BJ (cell line): ENCODE measurements around the gene CHID1. TPM values are rescaled to one million over a fixed set of nuclear protein-coding genes. Genes with fewer than 3 reads are reported as not detected.

Experiments
- CTCF ChIA-PET: fragments of 350-600 bp; formaldehyde crosslinking; extraction: SDS; loops from one replicate; lab custom pipeline; 2021; ENCODE audit warnings: antibody characterized with exemption, inconsistent platforms; lab: Yijun Ruan, JAX
- POLR2A ChIA-PET: fragments of 300-600 bp; sonication (Branson Sonifier 250); formaldehyde crosslinking; extraction: SDS; loops from one replicate; lab custom pipeline; 2021; ENCODE audit warnings: antibody characterized with exemption; lab: Charles Lee
- DNase-seq: peaks from one replicate; pipeline ENCODE4 v3.0.0-alpha.2; 2011; ENCODE audit warnings: low read depth
- H3K27me3 ChIP-seq: 2 replicates; pipeline ENCODE4 v1.6.0; 2011; ENCODE audit warnings: low read length; ENCODE audit not compliant: control insufficient read depth, insufficient read depth
- H3K36me3 ChIP-seq: 2 replicates; pipeline ENCODE4 v1.5.1; 2011; ENCODE audit warnings: low read length; ENCODE audit not compliant: control insufficient read depth, insufficient read depth
- H3K4me3 ChIP-seq: 2 replicates; pipeline ENCODE4 v1.5.1; 2011; ENCODE audit warnings: low read depth, mild to moderate bottlenecking, control low read depth, low read length
- polyA plus RNA-seq: library from polyadenylated mRNA; depleted of rRNA; stranded (reverse); fragments of >200 nt; gene quantifications from 2 replicates; pipeline ENCODE4 v1.2.3, GENCODE V29; 2011
- TF ChIP-seq, protein P1 (sequence below): IDR thresholded peaks from 2 replicates; pipeline ENCODE4 v1.5.1; 2011; ENCODE audit warnings: low read depth, mild to moderate bottlenecking, control low read depth, inconsistent platforms, low read length, moderate library complexity; ENCODE audit not compliant: insufficient read depth

CHID1 gene
- polyA plus RNA-seq, 1 experiment = 178 TPM

- TF ChIP-seq, protein P1, sequence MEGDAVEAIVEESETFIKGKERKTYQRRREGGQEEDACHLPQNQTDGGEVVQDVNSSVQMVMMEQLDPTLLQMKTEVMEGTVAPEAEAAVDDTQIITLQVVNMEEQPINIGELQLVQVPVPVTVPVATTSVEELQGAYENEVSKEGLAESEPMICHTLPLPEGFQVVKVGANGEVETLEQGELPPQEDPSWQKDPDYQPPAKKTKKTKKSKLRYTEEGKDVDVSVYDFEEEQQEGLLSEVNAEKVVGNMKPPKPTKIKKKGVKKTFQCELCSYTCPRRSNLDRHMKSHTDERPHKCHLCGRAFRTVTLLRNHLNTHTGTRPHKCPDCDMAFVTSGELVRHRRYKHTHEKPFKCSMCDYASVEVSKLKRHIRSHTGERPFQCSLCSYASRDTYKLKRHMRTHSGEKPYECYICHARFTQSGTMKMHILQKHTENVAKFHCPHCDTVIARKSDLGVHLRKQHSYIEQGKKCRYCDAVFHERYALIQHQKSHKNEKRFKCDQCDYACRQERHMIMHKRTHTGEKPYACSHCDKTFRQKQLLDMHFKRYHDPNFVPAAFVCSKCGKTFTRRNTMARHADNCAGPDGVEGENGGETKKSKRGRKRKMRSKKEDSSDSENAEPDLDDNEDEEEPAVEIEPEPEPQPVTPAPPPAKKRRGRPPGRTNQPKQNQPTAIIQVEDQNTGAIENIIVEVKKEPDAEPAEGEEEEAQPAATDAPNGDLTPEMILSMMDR = no peak
- no peaks in the 10 kb centered on the region for H3K27me3 ChIP-seq
- H3K36me3 ChIP-seq = peaks cover 3% of the 10 kb centered on the region; the same call in 1 of the 2 replicates
- CTCF ChIA-PET = interaction anchor here (0.9 kb wide), 1 partner anchor 29 kb away, joined by 3 read pairs; no protein-coding TSS in a partner anchor
- H3K4me3 ChIP-seq = no peak overlapping the region
- POLR2A ChIA-PET = no interaction called here
- no peak for DNase-seq
These were observed 33.0 kb downstream of the CHID1 start for GRCh38 chr11:877565-877964.

DNA sequence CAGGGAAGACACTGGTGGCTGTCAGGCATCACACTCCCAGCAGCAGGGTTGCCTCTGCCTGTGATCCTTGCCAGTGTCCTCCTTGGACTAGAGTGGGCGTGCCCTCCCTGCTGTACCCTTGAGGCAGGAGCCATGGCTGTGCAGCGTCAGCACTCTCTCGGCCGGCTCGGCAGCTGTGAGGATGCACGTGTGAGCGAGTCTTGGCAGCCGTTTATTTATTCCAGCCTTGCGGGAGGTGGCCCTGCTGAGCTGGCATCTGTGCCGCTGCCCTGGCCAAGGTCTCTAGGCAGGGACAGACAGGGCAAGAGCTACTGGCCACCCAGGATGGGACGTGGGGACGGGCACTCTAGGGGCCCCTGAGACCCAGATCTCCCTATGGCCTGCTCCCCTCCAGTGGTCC is 34.1 kb downstream of the CHID1 start:
- CTCF ChIA-PET = interaction anchor here (0.9 to 1.0 kb wide), 2 partner anchors 21 to 28 kb away, joined by 3 read pairs; no protein-coding TSS in a partner anchor
- Histone ChIP-seq H3K36me3 (peaks cover 3% of the 10 kb centered on the region; the same call in 1 of the 2 replicates), H3K27me3 (no peaks in the 10 kb centered on the region), H3K4me3 (no peak overlapping the region)
- TF ChIP-seq, protein P1 = no peak
- POLR2A ChIA-PET = no interaction called here
- no peak for DNase-seq

DNA sequence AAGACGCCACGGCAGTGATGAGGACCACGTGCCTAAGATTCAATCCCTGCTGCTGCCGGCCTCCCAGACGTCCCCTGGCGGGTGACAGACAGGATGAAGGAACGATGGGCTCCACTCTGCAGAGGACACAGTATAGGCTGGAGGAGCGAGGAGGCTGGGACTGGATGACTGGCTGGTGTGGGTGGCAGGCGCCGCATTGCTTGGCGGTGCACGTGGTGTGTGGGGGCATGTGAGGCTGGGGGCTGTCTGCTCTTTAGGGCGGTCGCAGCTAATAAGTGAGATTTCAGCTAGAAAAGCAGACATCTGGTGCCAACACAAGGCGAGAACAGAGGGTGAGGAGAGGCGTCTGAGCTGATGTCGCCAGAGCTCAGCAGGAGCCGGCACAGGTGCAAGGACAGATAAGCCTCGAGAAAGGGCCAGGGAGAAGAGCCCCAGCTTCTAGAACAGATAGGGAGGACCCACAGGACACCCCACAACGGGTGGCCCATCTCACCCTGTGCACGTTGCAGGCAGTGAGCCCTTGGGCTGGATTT is 34.8 kb downstream of the CHID1 start:
- Histone ChIP-seq H3K4me3 (no peak overlapping the region), H3K27me3 (no peaks in the 10 kb centered on the region), H3K36me3 (peaks cover 3% of the 10 kb centered on the region; the same call in 1 of the 2 replicates)
- TF ChIP-seq, protein P1 = no peak
- ChIA-PET POLR2A (no interaction called here), CTCF (no interaction called here)
- no peak for DNase-seq

DNA sequence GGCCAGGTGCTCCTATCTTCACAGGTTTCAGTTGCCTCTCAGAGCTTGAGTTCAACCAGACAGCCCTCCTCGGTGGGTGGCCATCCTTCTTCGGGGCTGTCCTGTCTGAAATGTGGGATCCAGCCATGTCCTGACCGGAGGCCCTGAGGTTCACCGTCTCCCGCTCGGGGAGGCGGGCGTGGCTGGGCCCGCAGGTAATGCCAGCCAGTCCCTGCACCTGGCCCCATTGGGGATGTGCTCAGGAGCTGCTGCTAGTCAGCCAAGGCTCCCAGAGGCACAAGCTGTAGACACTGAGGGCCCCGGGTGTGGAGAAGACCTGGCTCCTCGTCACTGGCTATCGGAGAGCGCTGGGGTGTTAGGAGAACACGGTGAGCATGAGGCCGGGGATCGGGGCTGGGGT is 35.4 kb downstream of the CHID1 start:
- no peaks in the 10 kb centered on the region for H3K27me3 ChIP-seq
- DNase-seq = no peak
- H3K4me3 ChIP-seq = no peak overlapping the region
- TF ChIP-seq, protein P1 = no peak
- peaks cover 2% of the 10 kb centered on the region; the same call in 1 of the 2 replicates for H3K36me3 ChIP-seq
- POLR2A ChIA-PET = no interaction called here
- CTCF ChIA-PET = no interaction called here

DNA sequence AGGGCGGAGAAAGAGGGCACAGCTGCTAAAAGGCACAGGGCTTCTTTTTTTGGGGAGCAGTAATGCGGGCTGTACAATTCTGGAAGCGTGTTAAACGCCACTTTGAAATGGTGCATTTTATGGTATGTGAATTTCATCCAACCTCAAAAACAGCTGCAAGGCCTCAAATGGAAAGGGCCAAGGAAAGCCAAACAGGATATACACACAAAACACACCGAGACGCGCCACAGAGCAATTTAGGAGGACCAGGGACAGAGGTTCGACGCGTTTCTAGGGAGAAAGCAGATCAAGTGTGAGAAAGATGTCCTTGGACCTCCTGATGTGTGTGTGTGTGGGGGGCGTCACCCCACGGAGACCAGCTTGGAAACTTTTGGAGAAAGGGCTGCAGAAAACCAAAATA is 36.9 kb downstream of the CHID1 start:
- TF ChIP-seq, protein P1 = no peak
- Histone ChIP-seq H3K36me3 (peaks cover 10% of the 10 kb centered on the region), H3K4me3 (no peak overlapping the region), H3K27me3 (no peaks in the 10 kb centered on the region)
- CTCF ChIA-PET = interaction anchor here (0.9 to 1.4 kb wide), 3 partner anchors 13 to 178 kb away, joined by 3 to 4 read pairs (median 3); no protein-coding TSS in a partner anchor
- no peak for DNase-seq
- POLR2A ChIA-PET = no interaction called here
